GM23338 (cell line): ENCODE data around the gene OBSCN.

Experiments
- EZH2 ChIP-seq: fragments of 200-600 bp; sonication (generic); IDR thresholded peaks from one replicate; pipeline ENCODE4 v1.8.0; 2017; ENCODE audit warnings: antibody characterized with exemption, mild to moderate bottlenecking, low read depth; ENCODE audit not compliant: unreplicated experiment
- EZH2phosphoT487 ChIP-seq: fragments of 200-600 bp; sonication (generic); IDR thresholded peaks from one replicate; pipeline ENCODE4 v1.8.1; 2018; ENCODE audit warnings: antibody characterized with exemption; ENCODE audit not compliant: unreplicated experiment
- POLR2AphosphoS5 ChIP-seq: IDR thresholded peaks from 2 replicates; pipeline ENCODE4 v1.6.1; 2016; ENCODE audit warnings: antibody characterized with exemption, low read depth
- TF ChIP-seq, protein P1 (sequence below), 2 experiments: fragments of 200-600 bp in 1 of 2; sonication (generic) in 1 of 2; conservative IDR thresholded peaks; 2 replicates each; pipeline versions ENCODE4 v1.5.1 to v1.6.1; 2016 to 2017; ENCODE audit warnings: antibody characterized with exemption in 2 of 2, low read depth in 2 of 2, mild to moderate bottlenecking in 2 of 2, moderate library complexity in 1 of 2
- TF ChIP-seq, protein P2 (sequence below): IDR thresholded peaks from one replicate; pipeline ENCODE4 v1.6.1; 2018; ENCODE audit warnings: antibody characterized with exemption; ENCODE audit not compliant: unreplicated experiment

DNA sequence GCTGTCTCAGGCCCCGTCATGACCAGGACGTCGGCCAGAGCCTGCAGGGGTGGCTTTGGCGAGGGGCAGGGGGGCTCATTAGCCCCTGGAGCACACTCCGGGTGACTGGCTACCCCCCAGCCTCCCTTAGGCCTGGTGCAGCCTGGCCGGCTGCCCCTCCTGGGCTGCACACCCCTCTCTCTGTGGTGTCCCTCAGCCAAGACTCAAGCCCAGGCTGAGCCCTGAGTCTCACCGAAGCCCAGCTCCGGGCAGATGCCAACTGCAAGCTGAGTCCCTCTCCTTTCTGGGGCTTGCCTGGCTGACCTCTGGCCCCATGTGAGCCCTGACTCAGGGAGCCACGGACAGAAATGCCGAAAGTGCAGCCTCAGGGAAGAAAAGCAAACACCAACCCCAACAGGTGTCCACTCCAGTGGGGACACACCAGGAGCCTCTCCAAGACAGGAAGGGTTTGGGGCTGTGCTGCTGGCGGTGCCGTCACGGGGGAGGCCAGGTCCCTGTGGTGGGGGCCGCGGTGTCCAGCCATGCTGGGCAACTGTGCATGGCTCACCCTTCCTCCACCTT, 47.6 kb upstream of the OBSCN start:
- TF ChIP-seq POLR2AphosphoS5 (no peak), EZH2phosphoT487 (no peak), EZH2 (no peak)
- TF ChIP-seq, protein P1, sequence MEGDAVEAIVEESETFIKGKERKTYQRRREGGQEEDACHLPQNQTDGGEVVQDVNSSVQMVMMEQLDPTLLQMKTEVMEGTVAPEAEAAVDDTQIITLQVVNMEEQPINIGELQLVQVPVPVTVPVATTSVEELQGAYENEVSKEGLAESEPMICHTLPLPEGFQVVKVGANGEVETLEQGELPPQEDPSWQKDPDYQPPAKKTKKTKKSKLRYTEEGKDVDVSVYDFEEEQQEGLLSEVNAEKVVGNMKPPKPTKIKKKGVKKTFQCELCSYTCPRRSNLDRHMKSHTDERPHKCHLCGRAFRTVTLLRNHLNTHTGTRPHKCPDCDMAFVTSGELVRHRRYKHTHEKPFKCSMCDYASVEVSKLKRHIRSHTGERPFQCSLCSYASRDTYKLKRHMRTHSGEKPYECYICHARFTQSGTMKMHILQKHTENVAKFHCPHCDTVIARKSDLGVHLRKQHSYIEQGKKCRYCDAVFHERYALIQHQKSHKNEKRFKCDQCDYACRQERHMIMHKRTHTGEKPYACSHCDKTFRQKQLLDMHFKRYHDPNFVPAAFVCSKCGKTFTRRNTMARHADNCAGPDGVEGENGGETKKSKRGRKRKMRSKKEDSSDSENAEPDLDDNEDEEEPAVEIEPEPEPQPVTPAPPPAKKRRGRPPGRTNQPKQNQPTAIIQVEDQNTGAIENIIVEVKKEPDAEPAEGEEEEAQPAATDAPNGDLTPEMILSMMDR (conservative IDR thresholded peaks at IDR 0.05; ENCODE audit: low read depth in 2 of 2), result no peak
- TF ChIP-seq, protein P2, sequence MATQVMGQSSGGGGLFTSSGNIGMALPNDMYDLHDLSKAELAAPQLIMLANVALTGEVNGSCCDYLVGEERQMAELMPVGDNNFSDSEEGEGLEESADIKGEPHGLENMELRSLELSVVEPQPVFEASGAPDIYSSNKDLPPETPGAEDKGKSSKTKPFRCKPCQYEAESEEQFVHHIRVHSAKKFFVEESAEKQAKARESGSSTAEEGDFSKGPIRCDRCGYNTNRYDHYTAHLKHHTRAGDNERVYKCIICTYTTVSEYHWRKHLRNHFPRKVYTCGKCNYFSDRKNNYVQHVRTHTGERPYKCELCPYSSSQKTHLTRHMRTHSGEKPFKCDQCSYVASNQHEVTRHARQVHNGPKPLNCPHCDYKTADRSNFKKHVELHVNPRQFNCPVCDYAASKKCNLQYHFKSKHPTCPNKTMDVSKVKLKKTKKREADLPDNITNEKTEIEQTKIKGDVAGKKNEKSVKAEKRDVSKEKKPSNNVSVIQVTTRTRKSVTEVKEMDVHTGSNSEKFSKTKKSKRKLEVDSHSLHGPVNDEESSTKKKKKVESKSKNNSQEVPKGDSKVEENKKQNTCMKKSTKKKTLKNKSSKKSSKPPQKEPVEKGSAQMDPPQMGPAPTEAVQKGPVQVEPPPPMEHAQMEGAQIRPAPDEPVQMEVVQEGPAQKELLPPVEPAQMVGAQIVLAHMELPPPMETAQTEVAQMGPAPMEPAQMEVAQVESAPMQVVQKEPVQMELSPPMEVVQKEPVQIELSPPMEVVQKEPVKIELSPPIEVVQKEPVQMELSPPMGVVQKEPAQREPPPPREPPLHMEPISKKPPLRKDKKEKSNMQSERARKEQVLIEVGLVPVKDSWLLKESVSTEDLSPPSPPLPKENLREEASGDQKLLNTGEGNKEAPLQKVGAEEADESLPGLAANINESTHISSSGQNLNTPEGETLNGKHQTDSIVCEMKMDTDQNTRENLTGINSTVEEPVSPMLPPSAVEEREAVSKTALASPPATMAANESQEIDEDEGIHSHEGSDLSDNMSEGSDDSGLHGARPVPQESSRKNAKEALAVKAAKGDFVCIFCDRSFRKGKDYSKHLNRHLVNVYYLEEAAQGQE, result no peak
